ENCODE data around the gene TREX2. TPM values are rescaled to one million over a fixed set of nuclear protein-coding genes. Genes with fewer than 3 reads are reported as not detected.

Gene TREX2
- total and polyA plus RNA-seq, 2 of the 8 experiments (the other 6 are each of a cell fraction or from before 2014, with no cell fraction given): 0.71 to 0.80 TPM

GRCh38 chrX:153462291-153462690 is 16.4 kb upstream of the TREX2 start:
- ChIA-PET POLR2A (ENCODE audit: partially characterized antibody) (no interaction called here), CTCF (ENCODE audit: partially characterized antibody) (interaction anchor here (0.6 to 3.7 kb wide), 3 partner anchors 10 to 136 kb away, joined by 4 to 21 read pairs (median 20); partner anchors contain the start of gene HAUS7)
- no peak overlapping the region for H2BK12ac ChIP-seq (ENCODE audit: low read depth, low read length)

More at GRCh38 chrX:153462291-153462690, 16.4 kb upstream of the TREX2 start:
- Histone ChIP-seq H3K79me2 (ENCODE audit: control insufficient read depth in 1 of 2, insufficient read depth in 2 of 2, low read length in 2 of 2) (no peaks in the 10 kb centered on the region), H3K14ac (ENCODE audit: insufficient read length) (no peak overlapping the region), H4K5ac (ENCODE audit: insufficient read length, low read depth, low read length) (no peak overlapping the region), H3K4me2 (ENCODE audit: insufficient read depth in 1 of 2, low read depth in 2 of 2, low read length in 2 of 2) (no peak overlapping the region), H3K4me3 (ENCODE audit: extremely low read depth in 1 of 4, insufficient read depth in 2 of 4, low read depth in 3 of 4, low read length in 4 of 4) (no peak overlapping the region), H3K9me3 (ENCODE audit: insufficient read depth in 2 of 2, low read depth in 1 of 2, low read length in 1 of 2) (no peaks in the 10 kb centered on the region), H3K27ac (ENCODE audit: low read depth, low read length) (no peak overlapping the region), H3K4ac (replicated peaks; ENCODE audit: insufficient read length, low read depth, low read length) (no peak overlapping the region), H2BK5ac (ENCODE audit: low read depth, low read length) (no peak overlapping the region), H3K9ac (replicated peaks in 1 of 4; ENCODE audit: extremely low read depth in 1 of 4, low read depth in 3 of 4, low read length in 3 of 4) (no peak overlapping the region), H2BK15ac (ENCODE audit: low read length) (no peak overlapping the region), H4K20me1 (replicated peaks in 1 of 2; ENCODE audit: control insufficient read depth in 1 of 2, insufficient read depth in 2 of 2, low read length in 2 of 2) (peaks cover 0 to 2% of the 10 kb centered on the region in 2 experiments), H3K18ac (ENCODE audit: extremely low read depth, low read length) (no peak overlapping the region), H3K36me3 (ENCODE audit: control insufficient read depth in 2 of 4, insufficient read depth in 4 of 4, low read length in 3 of 4) (peaks cover 0 to 4% (median 2%) of the 10 kb centered on the region in 4 experiments; a peak in 5 of 8 replicates), H2AFZ (ENCODE audit: low read length) (no peak overlapping the region), H3K27me3 (replicated peaks in 1 of 4; ENCODE audit: control insufficient read depth in 3 of 4, extremely low read depth in 1 of 4, insufficient read depth in 3 of 4, low read length in 3 of 4) (no peaks in the 10 kb centered on the region), H3K79me1 (ENCODE audit: low read depth, low read length) (no peaks in the 10 kb centered on the region), H3K23me2 (ENCODE audit: low read depth, low read length) (no peaks in the 10 kb centered on the region), H4K91ac (replicated peaks; ENCODE audit: insufficient read length, low read length) (no peak overlapping the region), H2AK5ac (ENCODE audit: low read depth, low read length) (no peak overlapping the region), H3K23ac (ENCODE audit: insufficient read length) (no peak overlapping the region), H4K8ac (ENCODE audit: extremely low read depth, insufficient read depth, low read length) (no peak overlapping the region), H2BK120ac (replicated peaks; ENCODE audit: low read depth, low read length) (no peak overlapping the region), H2BK20ac (ENCODE audit: low read length) (no peak overlapping the region), H3K56ac (replicated peaks; ENCODE audit: insufficient read length, low read depth, low read length) (no peak overlapping the region), H3K4me1 (replicated peaks in 1 of 4; ENCODE audit: control insufficient read depth in 3 of 4, insufficient read depth in 4 of 4, low read length in 3 of 4) (no peaks in the 10 kb centered on the region)
- WGBS, 2 experiments (ENCODE audit: extremely low coverage in 1 of 2, insufficient coverage in 1 of 2, insufficient read length in 1 of 2, insufficient replicate concordance in 2 of 2, low coverage in 1 of 2, low lambda C conversion rate in 2 of 2, missing lambda C conversion rate in 1 of 2): no CpG with 5 or more reads among the region's 10 CpGs
- TF ChIP-seq HDAC2 (IDR thresholded peaks at IDR 0.05; ENCODE audit: borderline replicate concordance in 1 of 2, low read depth in 2 of 2, low read length in 2 of 2) (no peak), POLR2AphosphoS5 (IDR thresholded peaks at IDR 0.05; ENCODE audit: low read depth, low read length) (no peak)
- no peak for FAIRE-seq
- DNase-seq (ENCODE audit: low read depth in 1 of 2, low spot score in 2 of 2): no peak

Data from H1 (cell line).